Loucy (cell line): ENCODE data around the gene SETD3.

Experiments
- H2AFZ ChIP-seq: fragments of 200-600 bp; sonication (generic); 2 replicates; pipeline ENCODE4 v1.6.0; 2016; ENCODE audit warnings: antibody characterized with exemption, mild to moderate bottlenecking, low read length, moderate library complexity
- H3F3A ChIP-seq: fragments of 200-600 bp; 2 replicates; pipeline ENCODE4 v1.6.0; 2016; ENCODE audit warnings: antibody characterized with exemption, low read depth, mild to moderate bottlenecking
- H3K27me3 ChIP-seq: fragments of 200-600 bp; sonication (generic); 2 replicates; pipeline ENCODE4 v1.6.1; 2014; ENCODE audit warnings: low read length, mild to moderate bottlenecking; ENCODE audit not compliant: insufficient read depth, poor library complexity, severe bottlenecking
- H3K36me3 ChIP-seq: fragments of 200-600 bp; sonication (generic); 2 replicates; pipeline ENCODE4 v1.6.1; 2016; ENCODE audit warnings: low read length; ENCODE audit not compliant: insufficient read depth
- H3K4me1 ChIP-seq: fragments of 200-600 bp; sonication (generic); 2 replicates; pipeline ENCODE4 v1.5.1; 2014; ENCODE audit warnings: low read length, mild to moderate bottlenecking; ENCODE audit not compliant: insufficient read depth, poor library complexity, severe bottlenecking
- H3K4me2 ChIP-seq: fragments of 200-600 bp; sonication (generic); 2 replicates; pipeline ENCODE4 v1.6.0; 2014; ENCODE audit warnings: antibody characterized with exemption, low read length, low read depth, mild to moderate bottlenecking; ENCODE audit not compliant: poor library complexity, severe bottlenecking
- H3K4me3 ChIP-seq: fragments of 200-600 bp; sonication (generic); 2 replicates; pipeline ENCODE4 v1.5.1; 2014; ENCODE audit warnings: low read length, mild to moderate bottlenecking, mixed read lengths; ENCODE audit not compliant: poor library complexity, severe bottlenecking
- H3K79me2 ChIP-seq: fragments of 200-600 bp; sonication (generic); 2 replicates; pipeline ENCODE4 v1.6.1; 2014; ENCODE audit warnings: low read length; ENCODE audit not compliant: insufficient read depth
- H3K9ac ChIP-seq: fragments of 200-600 bp; sonication (generic); 2 replicates; pipeline ENCODE4 v1.6.0; 2014; ENCODE audit warnings: mild to moderate bottlenecking, low read depth, low read length, moderate library complexity; ENCODE audit not compliant: poor library complexity, severe bottlenecking
- H3K9me2 ChIP-seq: fragments of 200-600 bp; sonication (generic); replicated peaks from 2 replicates; pipeline ENCODE4 v1.6.1; 2016; ENCODE audit warnings: low read depth, low read length, mixed read lengths
- H3K9me3 ChIP-seq: fragments of 200-600 bp; sonication (generic); 2 replicates; pipeline ENCODE4 v1.6.1; 2014; ENCODE audit warnings: mild to moderate bottlenecking, antibody characterized with exemption, low read length, low read depth; ENCODE audit not compliant: insufficient read depth
- H4K20me1 ChIP-seq: fragments of 200-600 bp; sonication (generic); 2 replicates; pipeline ENCODE4 v1.6.0; 2014; ENCODE audit warnings: antibody characterized with exemption, low read length, mild to moderate bottlenecking; ENCODE audit not compliant: insufficient read depth, poor library complexity, severe bottlenecking
- CTCF ChIP-seq: fragments of 200-600 bp; sonication (generic); conservative IDR thresholded peaks from 2 replicates; pipeline ENCODE4 v1.5.1; 2014; ENCODE audit warnings: mild to moderate bottlenecking, antibody characterized with exemption, low read length
- EZH2phosphoT487 ChIP-seq: fragments of 200-600 bp; IDR thresholded peaks from 2 replicates; pipeline ENCODE4 v1.6.1; 2018; ENCODE audit warnings: antibody characterized with exemption, mild to moderate bottlenecking, moderate library complexity, borderline replicate concordance

The SETD3 gene

DNA sequence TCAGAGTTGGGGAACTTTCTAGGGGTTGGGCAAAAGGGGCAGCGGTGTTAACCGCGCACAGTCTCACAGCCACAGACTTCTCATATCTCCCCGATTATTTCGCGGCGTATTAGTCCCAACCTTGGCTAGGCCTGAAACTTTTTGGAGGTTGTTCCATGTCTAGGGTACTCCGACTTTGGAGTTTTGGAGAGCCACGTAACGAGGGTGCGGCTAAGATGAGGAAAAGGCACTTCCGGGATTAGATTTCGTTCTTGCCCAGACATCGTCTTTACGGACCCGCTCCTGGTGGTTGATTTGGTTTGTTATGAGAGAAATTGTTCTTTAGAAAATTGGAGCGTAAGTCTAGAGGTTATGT, 1.1 kb upstream of the SETD3 start:
- peak overlapping the region; percentile 82 for H3K9ac ChIP-seq
- H3F3A ChIP-seq = no peaks in the 10 kb centered on the region
- H3K79me2 ChIP-seq = peaks cover 87% of the 10 kb centered on the region
- H3K4me2 ChIP-seq = peak overlapping the region; percentile 91
- H3K9me2 ChIP-seq = no peaks in the 10 kb centered on the region
- no peaks in the 10 kb centered on the region for H3K27me3 ChIP-seq
- H2AFZ ChIP-seq = peak overlapping the region; percentile 66
- H3K4me1 ChIP-seq = peaks cover 51% of the 10 kb centered on the region
- H4K20me1 ChIP-seq = peaks cover 81% of the 10 kb centered on the region
- H3K4me3 ChIP-seq = peak overlapping the region; percentile 95
- TF ChIP-seq EZH2phosphoT487 (no peak), CTCF (no peak)
- no peaks in the 10 kb centered on the region for H3K36me3 ChIP-seq
- H3K9me3 ChIP-seq = no peaks in the 10 kb centered on the region

DNA sequence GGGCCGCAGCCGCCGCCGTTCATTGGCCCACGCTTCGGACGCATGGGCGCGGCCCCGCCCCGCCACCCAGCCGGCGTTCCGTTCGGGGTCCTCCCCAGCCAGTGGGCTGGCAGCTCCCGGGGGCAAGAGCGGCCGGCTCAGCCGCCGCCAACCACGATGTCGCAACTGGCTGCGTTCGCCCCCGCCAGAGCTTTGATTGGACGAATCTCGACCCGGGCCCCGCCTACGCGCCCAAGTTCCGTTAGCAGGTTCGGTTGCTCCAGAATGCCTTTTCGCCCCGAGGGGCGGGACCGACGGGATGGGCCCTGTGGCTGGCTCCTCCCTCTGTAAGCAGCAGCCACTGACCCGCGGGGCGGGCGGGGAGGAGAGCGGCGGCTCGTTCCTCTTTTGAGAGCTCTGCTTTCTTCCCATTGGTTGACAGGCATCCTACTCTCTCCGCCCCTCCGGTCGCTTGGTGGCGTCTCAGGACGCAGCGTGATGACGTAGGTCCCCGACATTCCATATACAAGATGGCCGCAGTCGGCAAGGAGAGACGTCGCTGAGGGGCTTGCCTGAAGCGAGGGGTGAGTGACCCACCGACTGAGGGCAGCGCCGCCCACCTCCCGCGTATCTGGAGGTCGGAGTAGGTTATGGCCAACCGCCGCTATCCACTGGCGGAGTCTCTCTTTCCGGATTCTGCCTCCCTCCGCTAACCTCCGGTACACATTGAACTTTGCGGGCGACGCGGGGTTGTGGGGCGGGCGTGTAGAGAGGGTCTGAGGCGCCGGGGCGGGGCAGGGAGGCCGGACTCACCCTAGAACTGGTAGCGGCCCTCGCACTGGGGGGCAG, 472 bp upstream of the SETD3 start, which contains the start of gene CCNK:
Gene CCNK, plus strand, starts transcription at position 493 of the 828 bp plus-strand sequence. CDS start 11,269 bp downstream, outside the sequence.
- Histone ChIP-seq H3K27me3 (no peaks in the 10 kb centered on the region), H3K9ac (peak within 1 kb of the TSS; percentile 82), H3K9me3 (no peaks in the 10 kb centered on the region), H3K4me3 (peak within 1 kb of the TSS; percentile 95), H3K4me2 (peak within 1 kb of the TSS; percentile 99), H3K36me3 (no peaks in the 10 kb centered on the region), H2AFZ (peak within 1 kb of the TSS; percentile 66), H3K9me2 (no peaks in the 10 kb centered on the region), H3K4me1 (peaks cover 56% of the 10 kb centered on the region), H4K20me1 (peaks cover 81% of the 10 kb centered on the region), H3F3A (no peaks in the 10 kb centered on the region), H3K79me2 (peaks cover 87% of the 10 kb centered on the region)
- no peak for TF ChIP-seq EZH2phosphoT487
- no peak for TF ChIP-seq CTCF

DNA sequence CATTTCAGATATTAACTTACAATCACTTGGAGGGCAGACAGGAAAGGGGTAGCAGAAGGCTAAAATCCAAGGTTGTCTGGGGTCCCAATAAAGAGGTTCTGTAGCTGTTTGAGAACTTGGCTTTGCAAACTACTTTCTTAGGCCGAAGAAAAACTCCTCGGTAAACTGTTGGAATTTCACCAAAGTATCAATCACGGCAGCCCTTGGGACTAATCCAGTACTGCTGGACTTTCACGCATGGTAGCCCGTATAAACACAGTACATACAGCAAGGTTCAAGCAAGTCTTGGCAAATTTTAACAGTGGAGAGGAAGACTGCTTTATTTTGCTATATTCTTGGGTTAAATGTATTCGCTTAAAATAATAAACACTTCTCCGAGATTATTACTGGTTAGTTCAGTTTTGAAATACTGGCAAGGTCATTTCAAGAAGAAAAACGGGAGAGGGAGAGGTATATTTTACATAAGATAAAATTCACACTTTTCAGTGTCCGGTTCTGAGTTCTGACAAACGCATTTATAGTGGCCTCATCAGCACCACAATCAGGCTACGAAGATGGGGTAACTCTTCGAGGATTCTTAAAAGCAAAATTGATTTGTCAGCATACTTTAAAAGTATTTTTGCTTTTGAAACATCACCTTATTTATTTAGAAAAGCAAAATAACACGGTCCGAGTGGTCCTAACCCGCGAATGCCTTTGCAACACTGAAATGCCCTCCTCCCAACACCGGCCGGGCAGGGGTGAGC, 1.3 kb downstream of the SETD3 start:
- no peaks in the 10 kb centered on the region for H3F3A ChIP-seq
- H3K36me3 ChIP-seq = no peaks in the 10 kb centered on the region
- peaks cover 89% of the 10 kb centered on the region for H3K79me2 ChIP-seq
- peaks cover 82% of the 10 kb centered on the region for H4K20me1 ChIP-seq
- H3K9me2 ChIP-seq = no peaks in the 10 kb centered on the region
- peak overlapping the region; percentile 87 for H3K4me3 ChIP-seq
- H2AFZ ChIP-seq = no peak overlapping the region; the same call in 1 of the 2 replicates
- TF ChIP-seq CTCF (no peak), EZH2phosphoT487 (no peak)
- H3K9ac ChIP-seq = peak overlapping the region; percentile 76
- no peaks in the 10 kb centered on the region for H3K9me3 ChIP-seq
- H3K27me3 ChIP-seq = no peaks in the 10 kb centered on the region
- peak overlapping the region; percentile 99 for H3K4me2 ChIP-seq
- peaks cover 58% of the 10 kb centered on the region for H3K4me1 ChIP-seq
